DOHH2 (cell line): Measurements from ENCODE around the gene IL1RN.

Experiments
- EZH2phosphoT487 ChIP-seq: fragments of 200-600 bp; sonication (generic); IDR thresholded peaks from 2 replicates; pipeline ENCODE4 v1.6.1; 2017; ENCODE audit warnings: borderline replicate concordance, mild to moderate bottlenecking, antibody characterized with exemption, low read length, moderate library complexity, mixed read lengths
- TF ChIP-seq, protein P1 (sequence below): fragments of 200-600 bp; sonication (generic); IDR thresholded peaks from one replicate; pipeline ENCODE4 v1.5.1; 2014; ENCODE audit warnings: antibody characterized with exemption, mild to moderate bottlenecking, low read depth, low read length; ENCODE audit not compliant: poor library complexity, severe bottlenecking

DNA sequence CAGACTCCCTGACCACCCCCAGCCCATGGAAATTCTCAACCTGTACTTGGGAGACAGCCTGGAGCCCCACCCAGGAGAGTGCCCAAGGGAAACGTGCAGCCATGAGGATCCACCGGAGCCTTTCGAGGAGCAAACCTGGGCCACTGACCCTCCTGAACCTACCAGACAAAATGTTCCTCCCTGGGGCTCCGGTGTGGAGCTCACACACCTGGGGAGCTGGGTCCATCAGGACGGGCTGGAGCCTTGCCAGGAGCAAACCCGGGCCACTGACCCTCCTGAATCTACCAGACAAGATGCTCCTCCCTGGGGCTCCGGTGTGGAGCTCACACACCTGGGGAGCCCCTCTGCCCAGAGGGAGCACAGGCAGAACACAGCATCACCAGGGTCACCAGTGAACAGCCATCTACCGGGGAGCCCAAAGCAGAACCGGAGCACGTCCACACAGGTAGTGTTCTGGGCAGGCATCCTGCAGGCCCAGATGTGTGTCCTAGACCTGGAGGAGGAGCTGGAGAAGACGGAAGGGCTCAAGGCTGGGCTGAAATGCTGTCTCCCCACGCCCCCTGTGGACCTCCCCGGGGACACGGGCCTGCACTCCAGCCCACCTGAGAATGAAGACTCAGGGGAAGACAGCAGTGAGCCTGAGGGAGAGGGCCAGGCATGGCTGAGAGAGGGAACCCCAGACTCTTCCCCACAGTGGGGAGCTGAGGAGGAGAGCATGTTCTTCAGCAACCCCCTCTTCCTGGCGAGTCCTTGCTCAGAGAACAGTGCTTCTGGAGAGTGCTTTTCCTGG is 55.3 kb downstream of the IL1RN start:
- TF ChIP-seq, protein P1, sequence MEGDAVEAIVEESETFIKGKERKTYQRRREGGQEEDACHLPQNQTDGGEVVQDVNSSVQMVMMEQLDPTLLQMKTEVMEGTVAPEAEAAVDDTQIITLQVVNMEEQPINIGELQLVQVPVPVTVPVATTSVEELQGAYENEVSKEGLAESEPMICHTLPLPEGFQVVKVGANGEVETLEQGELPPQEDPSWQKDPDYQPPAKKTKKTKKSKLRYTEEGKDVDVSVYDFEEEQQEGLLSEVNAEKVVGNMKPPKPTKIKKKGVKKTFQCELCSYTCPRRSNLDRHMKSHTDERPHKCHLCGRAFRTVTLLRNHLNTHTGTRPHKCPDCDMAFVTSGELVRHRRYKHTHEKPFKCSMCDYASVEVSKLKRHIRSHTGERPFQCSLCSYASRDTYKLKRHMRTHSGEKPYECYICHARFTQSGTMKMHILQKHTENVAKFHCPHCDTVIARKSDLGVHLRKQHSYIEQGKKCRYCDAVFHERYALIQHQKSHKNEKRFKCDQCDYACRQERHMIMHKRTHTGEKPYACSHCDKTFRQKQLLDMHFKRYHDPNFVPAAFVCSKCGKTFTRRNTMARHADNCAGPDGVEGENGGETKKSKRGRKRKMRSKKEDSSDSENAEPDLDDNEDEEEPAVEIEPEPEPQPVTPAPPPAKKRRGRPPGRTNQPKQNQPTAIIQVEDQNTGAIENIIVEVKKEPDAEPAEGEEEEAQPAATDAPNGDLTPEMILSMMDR = no peak
- no peak for TF ChIP-seq EZH2phosphoT487
